Forelimb muscle (tissue), 1 donor: ENCODE results near the gene CYP2C8. TPM values are rescaled to one million over a fixed set of nuclear protein-coding genes. Genes with fewer than 3 reads are reported as not detected.

Source experiments
- polyA plus RNA-seq: library from polyadenylated mRNA; unstranded; fragments of 120-200 nt; gene quantifications from one replicate; pipeline ENCODE4 v1.2.1, GENCODE V29; 2013; ENCODE audit not compliant: insufficient read length

The CYP2C8 gene
- polyA plus RNA-seq, 1 donor = 0.82 TPM

Other genes starting within 250 kb of the CYP2C8 start
- gene CYP2C9, start 130.8 kb downstream of the CYP2C8 start, polyA plus RNA-seq = not detected
- gene ACSM6, start 124.7 kb upstream of the CYP2C8 start, polyA plus RNA-seq = not detected
- gene PDLIM1, start 221.5 kb upstream of the CYP2C8 start, polyA plus RNA-seq = 40.6 TPM